Fibroblast of lung (primary cell): ENCODE data around the gene PSMG3.

Experiments
- EZH2 ChIP-seq: IDR thresholded peaks from 2 replicates; pipeline ENCODE4 v1.5.1; 2012; ENCODE audit warnings: low read length, control low read depth, mild to moderate bottlenecking; ENCODE audit errors: missing control alignments
- TF ChIP-seq, protein P1 (sequence below), 2 donors: IDR thresholded peaks in 1 of 2; conservative IDR thresholded peaks in 1 of 2; 1 replicate in 1 of 2; 2 replicates in 1 of 2; pipeline ENCODE4 v1.5.1; 2011 to 2012; ENCODE audit warnings: low read length in 2 of 2, control low read depth in 1 of 2, inconsistent platforms in 1 of 2, low read depth in 1 of 2, mild to moderate bottlenecking in 1 of 2

DNA sequence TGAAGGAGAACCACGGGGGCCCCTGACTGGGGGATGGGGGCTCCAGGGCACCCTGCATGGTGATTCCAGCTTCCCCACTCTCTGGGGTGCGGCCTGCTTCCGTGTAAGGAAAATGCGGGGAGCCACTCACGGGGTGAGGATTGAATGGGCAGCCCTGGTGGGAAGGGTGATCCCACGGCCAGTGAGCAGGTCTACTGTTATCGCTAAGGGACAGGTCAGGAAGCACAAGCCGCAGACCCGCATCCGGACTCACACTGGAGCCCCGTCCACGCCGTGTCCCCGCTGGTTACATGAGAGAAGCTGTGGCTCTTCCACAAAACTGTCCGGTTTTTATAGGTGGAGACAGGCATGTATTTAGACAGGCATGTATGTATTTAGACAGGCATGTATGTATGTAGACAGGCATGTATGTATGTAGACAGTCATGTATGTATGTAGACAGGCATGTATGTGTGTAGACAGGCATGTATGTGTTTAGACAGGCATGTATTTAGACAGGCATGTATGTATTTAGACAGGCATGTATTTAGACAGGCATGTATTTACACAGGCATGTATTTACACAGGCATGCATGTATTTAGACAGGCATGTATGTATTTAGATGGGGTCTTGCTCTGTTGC is 5.7 kb downstream of the PSMG3 start:
- TF ChIP-seq, protein P1, sequence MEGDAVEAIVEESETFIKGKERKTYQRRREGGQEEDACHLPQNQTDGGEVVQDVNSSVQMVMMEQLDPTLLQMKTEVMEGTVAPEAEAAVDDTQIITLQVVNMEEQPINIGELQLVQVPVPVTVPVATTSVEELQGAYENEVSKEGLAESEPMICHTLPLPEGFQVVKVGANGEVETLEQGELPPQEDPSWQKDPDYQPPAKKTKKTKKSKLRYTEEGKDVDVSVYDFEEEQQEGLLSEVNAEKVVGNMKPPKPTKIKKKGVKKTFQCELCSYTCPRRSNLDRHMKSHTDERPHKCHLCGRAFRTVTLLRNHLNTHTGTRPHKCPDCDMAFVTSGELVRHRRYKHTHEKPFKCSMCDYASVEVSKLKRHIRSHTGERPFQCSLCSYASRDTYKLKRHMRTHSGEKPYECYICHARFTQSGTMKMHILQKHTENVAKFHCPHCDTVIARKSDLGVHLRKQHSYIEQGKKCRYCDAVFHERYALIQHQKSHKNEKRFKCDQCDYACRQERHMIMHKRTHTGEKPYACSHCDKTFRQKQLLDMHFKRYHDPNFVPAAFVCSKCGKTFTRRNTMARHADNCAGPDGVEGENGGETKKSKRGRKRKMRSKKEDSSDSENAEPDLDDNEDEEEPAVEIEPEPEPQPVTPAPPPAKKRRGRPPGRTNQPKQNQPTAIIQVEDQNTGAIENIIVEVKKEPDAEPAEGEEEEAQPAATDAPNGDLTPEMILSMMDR (conservative IDR thresholded peaks at IDR 0.05 in 1 of 2, IDR thresholded peaks at IDR 0.05 in 1 of 2; ENCODE audit: low read depth in 1 of 2, low read length in 2 of 2), result no peak
- no peak for TF ChIP-seq EZH2
